Pancreas (tissue), 10 donors: ENCODE measurements around the gene CCNF. TPM values are rescaled to one million over a fixed set of nuclear protein-coding genes. Genes with fewer than 3 reads are reported as not detected.

Experiments used
- ATAC-seq, 4 donors: fragments of 200-7000 bp; cut with Tn5 transposase; one replicate each; pipeline versions ENCODE4 v1.8.0 to v1.9.1; 2020; ENCODE audit warnings: mild to moderate bottlenecking in 4 of 4, moderate library complexity in 4 of 4
- DNase-seq, 6 donors: peaks; one replicate each; pipeline ENCODE4 v3.0.0-alpha.2; 2020
- FAIRE-seq: peaks from 2 replicates; lab custom pipeline; 2012; peaks lifted over from hg19 to GRCh38; lab: Jason Lieb, UNC
- H3K27ac ChIP-seq, 4 donors: fragments of 200-600 bp; sonication (generic); 1 replicate in 3 of 4; 2 replicates in 1 of 4; pipeline versions ENCODE4 v1.5.0 to v1.8.0; 2020
- H3K27me3 ChIP-seq, 4 donors: fragments of 200-600 bp; one replicate each; pipeline ENCODE4 v1.8.0; 2021
- H3K36me3 ChIP-seq, 3 donors: fragments of 200-600 bp; sonication (generic) in 1 of 3; one replicate each; pipeline versions ENCODE4 v1.5.0 to v1.8.0; 2020 to 2021
- H3K4me1 ChIP-seq, 3 donors: fragments of 200-600 bp; one replicate each; pipeline ENCODE4 v1.8.0; 2021
- H3K4me3 ChIP-seq, 4 donors: fragments of 200-600 bp; sonication (generic) in 2 of 4; one replicate each; pipeline versions ENCODE4 v1.5.0 to v1.8.0; 2020 to 2021
- H3K9me3 ChIP-seq, 4 donors: fragments of 200-600 bp; one replicate each; pipeline ENCODE4 v1.8.0; 2021
- CTCF ChIP-seq, 4 donors: fragments of 200-600 bp; sonication (generic) in 3 of 4; IDR thresholded peaks; one replicate each; pipeline versions ENCODE4 v1.5.0 to v1.8.0; 2021; ENCODE audit warnings: antibody characterized with exemption in 4 of 4
- WGBS, 2 donors: extraction: QIAGEN DNeasy Blood & Tissue Kit; methylation state at CpG; one replicate each; pipeline ENCODE4 v1.1.7; 2013; 5-methylcytosine and 5-hydroxymethylcytosine counted together
- intact Hi-C, 3 donors: fragments of 100-400 bp; cut with DNase I; formaldehyde crosslinking; loops; one replicate each; pipeline versions ENCODE4 v1.11.1 to v1.14.2; 2022
- polyA plus RNA-seq, 2 donors: library from polyadenylated mRNA; stranded (reverse); fragments of 200-250 nt; gene quantifications; one replicate each; pipeline ENCODE4 v1.2.3, GENCODE V29; 2013
- total RNA-seq, 6 donors: library from RNA; stranded (reverse); fragmentation: NEBNext Ultra II Directional in 4 of 6; extraction: Animal tissue kit (Norgen Biotek cat#: 25700) in 4 of 6; gene quantifications; one replicate each; pipeline versions ENCODE4 v1.2.1 to v1.2.4, GENCODE V29; 2021 to 2023
- donor health status: healthy with polysubstance abuse.
- donor health status: DM: no; HTN: no; CAD: no; lungs with moderate emphysema.
- donor health status: DM: no; HTN: no; CAD: no.
- donor health status: control.
- donor health status: control.
- donor health status: Bipolar disorder and iron deficiency.
- donor health status: DM: yes; HTN: yes; CAD: no.
- donor health status: DM: no; HTN: no; CAD: no.
- donor health status: DM: no; HTN: no; CAD: no.
- donor health status: DM: yes; HTN: yes; CAD: no.

The CCNF gene
- total and polyA plus RNA-seq, 8 donors, result 0.69 to 2.6 (median 1.1) TPM

- no peak for TF ChIP-seq CTCF (IDR thresholded peaks at IDR 0.05)
- WGBS, 2 donors, result 91 to 95% methylated on average over 16 of the region's 16 CpGs
- Histone ChIP-seq H3K27me3 (no peaks in the 10 kb centered on the region), H3K4me3 (no peak overlapping the region), H3K36me3 (peaks cover 0 to 7% (median 0%) of the 10 kb centered on the region in 3 donors), H3K27ac (no peak overlapping the region), H3K4me1 (no peaks in the 10 kb centered on the region), H3K9me3 (no peaks in the 10 kb centered on the region)
- FAIRE-seq, result no peak
- intact Hi-C loops, result no loop called here
- peak in 1 of 6 donors; percentile 42 for DNase-seq
- ATAC-seq, result no peak
Measured at GRCh38 chr16:2489581-2489980, 60.3 kb downstream of the CCNF start.

- TF ChIP-seq CTCF (IDR thresholded peaks at IDR 0.05), result no peak
- Histone ChIP-seq H3K4me1 (no peaks in the 10 kb centered on the region), H3K27ac (no peak overlapping the region), H3K27me3 (no peaks in the 10 kb centered on the region), H3K36me3 (peaks cover 0 to 7% (median 0%) of the 10 kb centered on the region in 3 donors), H3K4me3 (no peak overlapping the region), H3K9me3 (no peaks in the 10 kb centered on the region)
- FAIRE-seq, result no peak
- peak in 1 of 6 donors; percentile 40 for DNase-seq
- ATAC-seq, result peak in 1 of 4 donors; percentile 17
- intact Hi-C loops, result loop anchor here in 2 of 3 donors (10.0 kb wide), 2 partner anchors 56 to 186 kb away; no protein-coding TSS in a partner anchor
- WGBS, 2 donors, result 83 to 85% methylated on average over 23 of the region's 23 CpGs
Measured at GRCh38 chr16:2490190-2491105, 61.2 kb downstream of the CCNF start.

- WGBS, 2 donors, result 49 to 56% methylated on average over 13 of the region's 13 CpGs
- Histone ChIP-seq H3K27ac (no peak overlapping the region), H3K36me3 (peaks cover 0 to 21% (median 0%) of the 10 kb centered on the region in 3 donors), H3K27me3 (no peaks in the 10 kb centered on the region), H3K9me3 (no peaks in the 10 kb centered on the region), H3K4me3 (no peak overlapping the region), H3K4me1 (no peaks in the 10 kb centered on the region)
- no peak for TF ChIP-seq CTCF (IDR thresholded peaks at IDR 0.05)
- FAIRE-seq (no peak), DNase-seq (peak in 1 of 6 donors; percentile 36), ATAC-seq (peak in 2 of 4 donors; percentile 35 to 36)
- intact Hi-C loops, result loop anchor here in 2 of 3 donors (10.0 kb wide), 2 partner anchors 57 to 187 kb away; no protein-coding TSS in a partner anchor
Measured at GRCh38 chr16:2492292-2492691, 63.0 kb downstream of the CCNF start.

- ATAC-seq (no peak), FAIRE-seq (no peak), DNase-seq (peak in 1 of 6 donors; percentile 15)
- Histone ChIP-seq H3K4me1 (peaks cover 2 to 10% (median 7%) of the 10 kb centered on the region in 3 donors), H3K4me3 (no peak overlapping the region), H3K27me3 (no peaks in the 10 kb centered on the region), H3K27ac (no peak overlapping the region), H3K9me3 (no peaks in the 10 kb centered on the region), H3K36me3 (peaks cover 0 to 25% (median 0%) of the 10 kb centered on the region in 3 donors)
- intact Hi-C loops, result loop anchor here in 2 of 3 donors (10.0 kb wide), 2 partner anchors 59 to 189 kb away; no protein-coding TSS in a partner anchor
- 80 to 82% methylated on average over 6 of the region's 6 CpGs for WGBS, 2 donors
- TF ChIP-seq CTCF (IDR thresholded peaks at IDR 0.05), result no peak
Measured at GRCh38 chr16:2493605-2494004, 64.4 kb downstream of the CCNF start.
